ENCODE data around the gene PLEKHG5. TPM values are rescaled to one million over a fixed set of nuclear protein-coding genes. Genes with fewer than 3 reads are reported as not detected.
"Not testable (repeated sequence)": the region's sequence is repeated elsewhere in the genome, so short reads cannot be mapped to it uniquely, and the experiment has no call there.

Gene PLEKHG5
- total and polyA plus RNA-seq, 4 donors = 0.28 to 1.9 (median 1.1) TPM

- no peak for TF ChIP-seq REST (IDR thresholded peaks at IDR 0.05)
- TF ChIP-seq HNF4A (conservative IDR thresholded peaks at IDR 0.05) = no peak
- no peak for TF ChIP-seq YY1 (IDR thresholded peaks at IDR 0.05)
- TF ChIP-seq HNF4G (IDR thresholded peaks at IDR 0.05) = no peak
Measured at GRCh38 chr1:6456800-6457466, 34.5 kb downstream of the PLEKHG5 start (continued).

- DNase-seq (ENCODE audit: low spot score); H3K27ac ChIP-seq (ENCODE audit: low read depth in 1 of 2, low read length in 2 of 2): not testable (repeated sequence)
- 75% methylated on average over 58 of the region's 58 CpGs for WGBS
Measured at GRCh38 chr1:6455752-6456520, 35.5 kb downstream of the PLEKHG5 start.

GRCh38 chr1:6454856-6455751 is 36.4 kb downstream of the PLEKHG5 start:
- Histone ChIP-seq H3K4me3 (ENCODE audit: low read depth in 1 of 3, low read length in 3 of 3) (no peak overlapping the region), H3K9me3 (ENCODE audit: control insufficient read depth in 4 of 4, low read length in 3 of 4) (no peaks in the 10 kb centered on the region), H3K27me3 (ENCODE audit: control insufficient read depth in 4 of 4, insufficient read depth in 4 of 4, low read length in 3 of 4) (no peaks in the 10 kb centered on the region), H3K9ac (ENCODE audit: low read depth in 1 of 2, low read length in 2 of 2) (no peak overlapping the region), H3K27ac (ENCODE audit: low read depth in 1 of 2, low read length in 2 of 2) (no peak overlapping the region), H3K4me1 (ENCODE audit: control insufficient read depth in 4 of 4, insufficient read depth in 4 of 4, low read length in 3 of 4) (peaks cover 10 to 32% (median 19%) of the 10 kb centered on the region in 4 donors), H3K36me3 (ENCODE audit: control insufficient read depth in 4 of 4, insufficient read depth in 3 of 4, low read depth in 1 of 4, low read length in 3 of 4) (peaks cover 0 to 14% (median 7%) of the 10 kb centered on the region in 4 donors)
- TF ChIP-seq REST (IDR thresholded peaks at IDR 0.05) (no peak), EGR1 (IDR thresholded peaks at IDR 0.05; ENCODE audit: low read depth in 2 of 2) (no peak), HNF4A (conservative IDR thresholded peaks at IDR 0.05) (no peak), MAX (IDR thresholded peaks at IDR 0.05) (no peak), RAD21 (IDR thresholded peaks at IDR 0.05) (no peak), SP1 (IDR thresholded peaks at IDR 0.05) (no peak), FOXA2 (IDR thresholded peaks at IDR 0.05) (no peak), JUND (IDR thresholded peaks at IDR 0.05) (no peak)
- 64% methylated on average over 115 of the region's 115 CpGs for WGBS
- DNase-seq (ENCODE audit: low spot score) = no peak

More at GRCh38 chr1:6455752-6456520, 35.5 kb downstream of the PLEKHG5 start:
- H3K27me3 ChIP-seq (ENCODE audit: control insufficient read depth in 4 of 4, insufficient read depth in 4 of 4, low read length in 3 of 4); H3K9me3 ChIP-seq (ENCODE audit: control insufficient read depth in 4 of 4, low read length in 3 of 4); H3K4me3 ChIP-seq (ENCODE audit: low read depth in 1 of 3, low read length in 3 of 3); H3K9ac ChIP-seq (ENCODE audit: low read depth in 1 of 2, low read length in 2 of 2): not testable (repeated sequence)
- H3K4me1 ChIP-seq (ENCODE audit: control insufficient read depth in 4 of 4, insufficient read depth in 4 of 4, low read length in 3 of 4) = peaks cover 6 to 24% (median 13%) of the 10 kb centered on the region in 4 donors
- peaks cover 0 to 14% (median 8%) of the 10 kb centered on the region in 4 donors for H3K36me3 ChIP-seq (ENCODE audit: control insufficient read depth in 4 of 4, insufficient read depth in 3 of 4, low read depth in 1 of 4, low read length in 3 of 4)

GRCh38 chr1:6453895-6454855 is 37.3 kb downstream of the PLEKHG5 start:
- Histone ChIP-seq H3K36me3 (ENCODE audit: control insufficient read depth in 4 of 4, insufficient read depth in 3 of 4, low read depth in 1 of 4, low read length in 3 of 4) (peaks cover 0 to 11% (median 7%) of the 10 kb centered on the region in 4 donors), H3K4me1 (ENCODE audit: control insufficient read depth in 4 of 4, insufficient read depth in 4 of 4, low read length in 3 of 4) (peaks cover 14 to 42% (median 27%) of the 10 kb centered on the region in 4 donors)
- H3K27ac ChIP-seq (ENCODE audit: low read depth in 1 of 2, low read length in 2 of 2); H3K4me3 ChIP-seq (ENCODE audit: low read depth in 1 of 3, low read length in 3 of 3); H3K27me3 ChIP-seq (ENCODE audit: control insufficient read depth in 4 of 4, insufficient read depth in 4 of 4, low read length in 3 of 4); H3K9ac ChIP-seq (ENCODE audit: low read depth in 1 of 2, low read length in 2 of 2); DNase-seq (ENCODE audit: low spot score); H3K9me3 ChIP-seq (ENCODE audit: control insufficient read depth in 4 of 4, low read length in 3 of 4): not testable (repeated sequence)
- WGBS = 70% methylated on average over 85 of the region's 85 CpGs
